ENCODE data around the gene DRAXIN. TPM values are rescaled to one million over a fixed set of nuclear protein-coding genes. Genes with fewer than 3 reads are reported as not detected.

The DRAXIN gene
- total RNA-seq, 1 donor from 2014 or later: 0.21 TPM

DNA sequence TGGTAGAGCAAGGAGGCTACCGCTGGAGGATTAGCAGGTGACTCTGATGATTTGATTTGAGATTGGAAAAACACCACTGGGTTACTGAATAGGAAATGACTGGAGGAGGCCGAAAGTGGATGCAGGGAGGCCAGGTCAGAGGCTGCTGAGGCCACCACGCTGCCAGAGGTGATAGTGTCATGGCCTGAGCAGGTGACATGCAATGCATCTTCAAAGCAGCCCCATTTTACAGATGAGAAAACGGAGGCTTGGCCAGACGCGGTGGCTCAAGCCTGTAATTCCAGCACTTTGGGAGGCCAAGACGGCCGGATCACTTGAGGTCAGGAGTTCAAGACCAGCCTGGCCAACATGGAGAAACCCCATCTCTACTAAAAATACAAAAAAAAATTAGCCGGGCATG, 83.2 kb downstream of the DRAXIN start:
- no peaks in the 10 kb centered on the region for H3K9me3 Mint-ChIP-seq (ENCODE audit: unreplicated experiment)
- H3K27ac Mint-ChIP-seq (ENCODE audit: unreplicated experiment): no peak overlapping the region
- TF ChIP-seq, protein P1, sequence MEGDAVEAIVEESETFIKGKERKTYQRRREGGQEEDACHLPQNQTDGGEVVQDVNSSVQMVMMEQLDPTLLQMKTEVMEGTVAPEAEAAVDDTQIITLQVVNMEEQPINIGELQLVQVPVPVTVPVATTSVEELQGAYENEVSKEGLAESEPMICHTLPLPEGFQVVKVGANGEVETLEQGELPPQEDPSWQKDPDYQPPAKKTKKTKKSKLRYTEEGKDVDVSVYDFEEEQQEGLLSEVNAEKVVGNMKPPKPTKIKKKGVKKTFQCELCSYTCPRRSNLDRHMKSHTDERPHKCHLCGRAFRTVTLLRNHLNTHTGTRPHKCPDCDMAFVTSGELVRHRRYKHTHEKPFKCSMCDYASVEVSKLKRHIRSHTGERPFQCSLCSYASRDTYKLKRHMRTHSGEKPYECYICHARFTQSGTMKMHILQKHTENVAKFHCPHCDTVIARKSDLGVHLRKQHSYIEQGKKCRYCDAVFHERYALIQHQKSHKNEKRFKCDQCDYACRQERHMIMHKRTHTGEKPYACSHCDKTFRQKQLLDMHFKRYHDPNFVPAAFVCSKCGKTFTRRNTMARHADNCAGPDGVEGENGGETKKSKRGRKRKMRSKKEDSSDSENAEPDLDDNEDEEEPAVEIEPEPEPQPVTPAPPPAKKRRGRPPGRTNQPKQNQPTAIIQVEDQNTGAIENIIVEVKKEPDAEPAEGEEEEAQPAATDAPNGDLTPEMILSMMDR (IDR thresholded peaks at IDR 0.05): no peak
- no peak for DNase-seq (ENCODE audit: extremely low spot score, unreplicated experiment)
- no peak overlapping the region for H3K4me3 Mint-ChIP-seq (ENCODE audit: unreplicated experiment)
- H3K36me3 Mint-ChIP-seq (ENCODE audit: unreplicated experiment): no peaks in the 10 kb centered on the region
- H3K4me1 Mint-ChIP-seq (ENCODE audit: unreplicated experiment): no peaks in the 10 kb centered on the region
- H3K27me3 Mint-ChIP-seq (ENCODE audit: unreplicated experiment): no peaks in the 10 kb centered on the region

Other genes starting within 250 kb of the DRAXIN start
- gene DISP3, start 212.6 kb upstream of the DRAXIN start, total RNA-seq: 0.21 and 0.43 TPM in 2 replicates
- gene FBXO2, start 37.3 kb upstream of the DRAXIN start, total RNA-seq: 1.4 and 2.0 TPM in 2 replicates
- gene FBXO44, start 36.8 kb upstream of the DRAXIN start, total RNA-seq: 27.7 and 29.6 TPM in 2 replicates
- 7.8 and 8.4 TPM in 2 replicates for gene FBXO6, start 27.5 kb upstream of the DRAXIN start, total RNA-seq
- 48.0 and 50.1 TPM in 2 replicates for gene MAD2L2, start 10.6 kb upstream of the DRAXIN start, total RNA-seq
- gene AGTRAP, start 44.4 kb downstream of the DRAXIN start, total RNA-seq: 25.4 and 30.4 TPM in 2 replicates
- gene C1orf167, start 70.5 kb downstream of the DRAXIN start, total RNA-seq: not detected in 2 replicates
- gene MTHFR, start 114.3 kb downstream of the DRAXIN start, total RNA-seq: 30.5 and 33.2 TPM in 2 replicates
- gene CLCN6, start 114.5 kb downstream of the DRAXIN start, total RNA-seq: 27.8 and 30.4 TPM in 2 replicates
- gene NPPA, start 156.1 kb downstream of the DRAXIN start, total RNA-seq: not detected in 2 replicates
- not detected in 2 replicates for gene NPPB, start 167.2 kb downstream of the DRAXIN start, total RNA-seq
- 45.1 and 46.9 TPM in 2 replicates for gene KIAA2013, start 234.7 kb downstream of the DRAXIN start, total RNA-seq
- 204 and 217 TPM in 2 replicates for gene PLOD1, start 243.0 kb downstream of the DRAXIN start, total RNA-seq